Cardiac fibroblast (primary cell): ENCODE measurements around the gene NVL.

Experiments used
- DNase-seq, 2 donors: peaks; one replicate each; pipeline versions ENCODE4 v3.0.0 to v3.0.0-alpha.2; 2010; ENCODE audit warnings: low read depth in 2 of 2
- H3K4me3 ChIP-seq, 2 donors: replicated peaks in 1 of 2; 1 replicate in 1 of 2; 2 replicates in 1 of 2; pipeline ENCODE4 v1.5.1; 2011; ENCODE audit warnings: low read depth in 2 of 2, low read length in 2 of 2, mild to moderate bottlenecking in 2 of 2, moderate library complexity in 1 of 2
- CTCF ChIP-seq: IDR thresholded peaks from one replicate; pipeline ENCODE4 v1.5.1; 2011; ENCODE audit warnings: low read depth, mild to moderate bottlenecking, low read length, inconsistent platforms

NVL gene

GRCh38 chr1:224256640-224257039 lies 73.3 kb downstream of the NVL start:
- H3K4me3 ChIP-seq: no peak overlapping the region
- no peak for DNase-seq
- TF ChIP-seq CTCF: no peak

- TF ChIP-seq CTCF: no peak
- no peak overlapping the region for H3K4me3 ChIP-seq
- peak in 1 of 2 donors; percentile 24 for DNase-seq
Observed at GRCh38 chr1:224253721-224254120, 76.3 kb downstream of the NVL start.

GRCh38 chr1:224252479-224252878 lies 77.5 kb downstream of the NVL start:
- H3K4me3 ChIP-seq: no peak overlapping the region
- no peak for DNase-seq
- TF ChIP-seq CTCF: no peak

GRCh38 chr1:224251741-224252146 lies 78.2 kb downstream of the NVL start:
- no peak overlapping the region for H3K4me3 ChIP-seq
- no peak for TF ChIP-seq CTCF
- DNase-seq: peak in 1 of 2 donors; percentile 15

GRCh38 chr1:224245188-224245587 lies 84.8 kb downstream of the NVL start:
- DNase-seq: peak; percentile 30 to 66
- no peak overlapping the region for H3K4me3 ChIP-seq
- no peak for TF ChIP-seq CTCF

GRCh38 chr1:224238756-224239155 lies 91.2 kb downstream of the NVL start:
- no peak for DNase-seq
- no peak overlapping the region for H3K4me3 ChIP-seq
- no peak for TF ChIP-seq CTCF

- H3K4me3 ChIP-seq: no peak overlapping the region
- no peak for TF ChIP-seq CTCF
- DNase-seq: no peak
Observed at GRCh38 chr1:224238212-224238611, 91.8 kb downstream of the NVL start.
